GM19467 (cell line): ENCODE measurements around the gene ADCK2.
"Not testable (repeated sequence)": the region's sequence is repeated elsewhere in the genome, so short reads cannot be mapped to it uniquely, and the experiment has no call there.

Source experiments
- ATAC-seq: cut with Tn5 transposase; IDR thresholded peaks from one replicate; pipeline ENCODE4 v1.9.1; 2021; ENCODE audit warnings: mild to moderate bottlenecking, moderate library complexity; ENCODE audit not compliant: unreplicated experiment

Gene ADCK2

GRCh38 chr7:140734096-140734495 is 61.4 kb downstream of the ADCK2 start:
- ATAC-seq = no peak

- no peak for ATAC-seq
Observed at GRCh38 chr7:140734729-140735128, 62.0 kb downstream of the ADCK2 start.

GRCh38 chr7:140738280-140738679 is 65.5 kb downstream of the ADCK2 start:
- no peak for ATAC-seq

GRCh38 chr7:140743255-140743654 is 70.5 kb downstream of the ADCK2 start:
- not testable (repeated sequence) for ATAC-seq

GRCh38 chr7:140744005-140744404 is 71.3 kb downstream of the ADCK2 start:
- no peak for ATAC-seq
